Nephron (organoid): ENCODE results near the gene SPEG.
A peak's percentile ranks its signal among the peaks of the same experiment; 100 is the strongest.

ENCODE experiments used
- H3K27ac Mint-ChIP-seq, 3 experiments: 2 replicates each; pipeline ENCODE4 v1.8.0; 2020; ENCODE audit warnings: mixed read lengths in 3 of 3, mild to moderate bottlenecking in 2 of 3, moderate library complexity in 1 of 3
- H3K27me3 Mint-ChIP-seq: 2 replicates; pipeline ENCODE4 v1.8.0; 2021; ENCODE audit warnings: low read depth, mild to moderate bottlenecking, moderate library complexity, mixed read lengths
- H3K36me3 Mint-ChIP-seq: 2 replicates; pipeline ENCODE4 v1.8.0; 2020; ENCODE audit warnings: low read depth, mixed read lengths
- H3K4me1 Mint-ChIP-seq: 2 replicates; pipeline ENCODE4 v1.8.0; 2020; ENCODE audit warnings: mixed read lengths
- H3K4me3 Mint-ChIP-seq, 3 experiments: 2 replicates each; pipeline ENCODE4 v1.8.0; 2020; ENCODE audit warnings: mild to moderate bottlenecking in 3 of 3, mixed read lengths in 3 of 3, moderate library complexity in 2 of 3
- H3K9me3 Mint-ChIP-seq: 2 replicates; pipeline ENCODE4 v1.8.0; 2020; ENCODE audit warnings: mixed read lengths
- CTCF ChIP-seq, 3 experiments: fragments of 200-600 bp; sonication (generic); IDR thresholded peaks; one replicate each; pipeline ENCODE4 v1.5.0; 2021; ENCODE audit warnings: antibody characterized with exemption in 3 of 3; ENCODE audit not compliant: unreplicated experiment in 3 of 3

The SPEG gene

GRCh38 chr2:219524817-219525216, 90.2 kb downstream of the SPEG start:
- Mint-ChIP-seq H3K4me1 (peaks cover 57% of the 10 kb centered on the region), H3K9me3 (no peaks in the 10 kb centered on the region), H3K36me3 (no peaks in the 10 kb centered on the region), H3K4me3 (peak overlapping the region in 2 of 3 experiments; percentile 6 to 38), H3K27me3 (peaks cover 41% of the 10 kb centered on the region), H3K27ac (peak overlapping the region in 2 of 3 experiments; percentile 6 to 31)
- no peak for TF ChIP-seq CTCF (IDR thresholded peaks at IDR 0.05; ENCODE audit: unreplicated experiment in 3 of 3)

- no peak for TF ChIP-seq CTCF (IDR thresholded peaks at IDR 0.05; ENCODE audit: unreplicated experiment in 3 of 3)
- H3K4me1 Mint-ChIP-seq, result peaks cover 50% of the 10 kb centered on the region
- H3K36me3 Mint-ChIP-seq, result no peaks in the 10 kb centered on the region
- H3K27ac Mint-ChIP-seq, result peak overlapping the region; percentile 19 to 56 (median 31)
- H3K9me3 Mint-ChIP-seq, result no peaks in the 10 kb centered on the region
- H3K27me3 Mint-ChIP-seq, result peaks cover 49% of the 10 kb centered on the region
- H3K4me3 Mint-ChIP-seq, result peak overlapping the region; percentile 19 to 50 (median 31)
Measured at GRCh38 chr2:219525533-219526232, 91.0 kb downstream of the SPEG start.

- peaks cover 44% of the 10 kb centered on the region for H3K4me1 Mint-ChIP-seq
- H3K27me3 Mint-ChIP-seq, result peaks cover 56% of the 10 kb centered on the region
- TF ChIP-seq CTCF (IDR thresholded peaks at IDR 0.05; ENCODE audit: unreplicated experiment in 3 of 3), result no peak
- H3K9me3 Mint-ChIP-seq, result no peaks in the 10 kb centered on the region
- H3K27ac Mint-ChIP-seq, result peak overlapping the region; percentile 19 to 56 (median 31)
- H3K4me3 Mint-ChIP-seq, result peak overlapping the region in 2 of 3 experiments; percentile 31 to 50
- no peaks in the 10 kb centered on the region for H3K36me3 Mint-ChIP-seq
Measured at GRCh38 chr2:219526320-219527075, 91.9 kb downstream of the SPEG start.

- no peaks in the 10 kb centered on the region for H3K9me3 Mint-ChIP-seq
- no peak overlapping the region for H3K4me3 Mint-ChIP-seq
- peaks cover 39% of the 10 kb centered on the region for H3K4me1 Mint-ChIP-seq
- H3K27me3 Mint-ChIP-seq, result peaks cover 56% of the 10 kb centered on the region
- H3K27ac Mint-ChIP-seq, result no peak overlapping the region
- TF ChIP-seq CTCF (IDR thresholded peaks at IDR 0.05; ENCODE audit: unreplicated experiment in 3 of 3), result no peak
- H3K36me3 Mint-ChIP-seq, result no peaks in the 10 kb centered on the region
Measured at GRCh38 chr2:219527076-219527394, 92.4 kb downstream of the SPEG start.

- no peak for TF ChIP-seq CTCF (IDR thresholded peaks at IDR 0.05; ENCODE audit: unreplicated experiment in 3 of 3)
- Mint-ChIP-seq H3K27ac (peak overlapping the region in 2 of 3 experiments; percentile 18 to 78), H3K4me1 (peaks cover 35% of the 10 kb centered on the region), H3K9me3 (no peaks in the 10 kb centered on the region), H3K36me3 (no peaks in the 10 kb centered on the region), H3K4me3 (no peak overlapping the region), H3K27me3 (peaks cover 55% of the 10 kb centered on the region)
Measured at GRCh38 chr2:219527472-219527871, 92.8 kb downstream of the SPEG start.
